Lung (tissue), 12 donors: ENCODE results near the gene FBLN5. TPM values are rescaled to one million over a fixed set of nuclear protein-coding genes. Genes with fewer than 3 reads are reported as not detected.

Source experiments
- ATAC-seq: fragments of 200-7000 bp; cut with Tn5 transposase; one replicate; pipeline ENCODE4 v1.9.1; 2020; ENCODE audit warnings: moderate number of reproducible peaks; ENCODE audit not compliant: insufficient read depth, low FRiP score
- DNase-seq, 3 donors: peaks; one replicate each; pipeline ENCODE4 v3.0.0-alpha.2; 2013 to 2017
- H3K27ac ChIP-seq, 2 donors: one replicate each; pipeline ENCODE4 v1.5.1; 2013; ENCODE audit warnings: mild to moderate bottlenecking in 2 of 2, moderate library complexity in 2 of 2, control low read depth in 1 of 2, inconsistent platforms in 1 of 2, low read depth in 1 of 2, low read length in 1 of 2
- H3K27me3 ChIP-seq, 3 donors: one replicate each; pipeline ENCODE4 v1.5.1; 2013; ENCODE audit warnings: low read length in 2 of 3; ENCODE audit not compliant: control insufficient read depth in 3 of 3, insufficient read depth in 3 of 3
- H3K36me3 ChIP-seq, 4 donors: one replicate each; pipeline ENCODE4 v1.5.1; 2013; ENCODE audit warnings: low read length in 4 of 4, mild to moderate bottlenecking in 1 of 4, moderate library complexity in 1 of 4; ENCODE audit not compliant: control insufficient read depth in 4 of 4, insufficient read depth in 4 of 4
- H3K4me1 ChIP-seq, 5 donors: one replicate each; pipeline ENCODE4 v1.5.1; 2013; ENCODE audit warnings: low read length in 5 of 5, mild to moderate bottlenecking in 2 of 5, moderate library complexity in 1 of 5; ENCODE audit not compliant: control insufficient read depth in 5 of 5, insufficient read depth in 5 of 5
- H3K4me3 ChIP-seq: one replicate; pipeline ENCODE4 v1.5.1; 2013; ENCODE audit warnings: mild to moderate bottlenecking, control low read depth, moderate library complexity
- H3K9ac ChIP-seq, 2 donors: one replicate each; pipeline ENCODE4 v1.5.1; 2013; ENCODE audit warnings: low read length in 2 of 2, control low read depth in 1 of 2; ENCODE audit not compliant: insufficient read depth in 1 of 2
- H3K9me3 ChIP-seq, 4 donors: one replicate each; pipeline ENCODE4 v1.5.1; 2013; ENCODE audit warnings: low read length in 3 of 4, mild to moderate bottlenecking in 1 of 4, moderate library complexity in 1 of 4; ENCODE audit not compliant: control insufficient read depth in 4 of 4, insufficient read depth in 3 of 4
- WGBS, 2 donors: extraction: QIAGEN DNeasy Blood & Tissue Kit; methylation state at CpG; one replicate each; pipeline ENCODE4 v1.1.7; 2013; 5-methylcytosine and 5-hydroxymethylcytosine counted together
- polyA plus RNA-seq, 2 donors: library from polyadenylated mRNA; stranded (reverse); fragments of 200-250 nt; gene quantifications; one replicate each; pipeline ENCODE4 v1.2.1, GENCODE V29; 2013
- total RNA-seq, 2 donors: library from RNA; depleted of rRNA in 1 of 2; stranded (reverse); fragments of >200 nt in 1 of 2; gene quantifications; one replicate each; pipeline ENCODE4 v1.2.1, GENCODE V29; 2014 to 2021
- TF ChIP-seq, protein P1 (sequence below): IDR thresholded peaks from 2 replicates; pipeline ENCODE4 v1.5.1; 2012; ENCODE audit warnings: mild to moderate bottlenecking; ENCODE audit errors: control extremely low read depth, extremely low read depth
- donor health status: control.
- donor health status: control.
- donor health status: Bipolar disorder and iron deficiency.
- donor health status: healthy.
- donor health status: DM: yes; HTN: yes; CAD: no.

Gene FBLN5
- total and polyA plus RNA-seq, 4 donors = 43.1 to 83.0 (median 72.0) TPM

DNA sequence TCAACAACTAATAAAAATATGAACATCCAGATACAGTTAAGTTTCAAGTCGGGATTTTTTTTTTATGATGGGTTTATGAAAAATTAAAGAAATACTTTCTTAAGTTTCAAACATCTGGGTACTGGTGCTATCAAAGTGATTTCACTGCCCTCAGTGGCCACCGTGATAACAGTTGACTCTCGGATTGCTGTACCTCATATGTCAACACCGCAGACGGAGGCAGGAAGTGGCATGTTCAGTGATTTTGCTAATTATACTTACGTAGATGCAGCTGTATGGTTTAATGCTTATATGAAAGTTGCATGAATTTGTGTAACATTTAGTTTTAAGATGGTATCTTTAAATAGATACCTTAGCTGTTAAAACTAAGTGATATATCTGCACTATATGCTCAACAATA lies 20.8 kb upstream of the FBLN5 start:
- H3K27ac ChIP-seq = no peak overlapping the region
- no peaks in the 10 kb centered on the region for H3K27me3 ChIP-seq
- DNase-seq = no peak
- H3K4me3 ChIP-seq = no peak overlapping the region
- no peak for ATAC-seq
- 43 to 64% methylated on average over 6 of the region's 6 CpGs for WGBS, 2 donors
- TF ChIP-seq, protein P1, sequence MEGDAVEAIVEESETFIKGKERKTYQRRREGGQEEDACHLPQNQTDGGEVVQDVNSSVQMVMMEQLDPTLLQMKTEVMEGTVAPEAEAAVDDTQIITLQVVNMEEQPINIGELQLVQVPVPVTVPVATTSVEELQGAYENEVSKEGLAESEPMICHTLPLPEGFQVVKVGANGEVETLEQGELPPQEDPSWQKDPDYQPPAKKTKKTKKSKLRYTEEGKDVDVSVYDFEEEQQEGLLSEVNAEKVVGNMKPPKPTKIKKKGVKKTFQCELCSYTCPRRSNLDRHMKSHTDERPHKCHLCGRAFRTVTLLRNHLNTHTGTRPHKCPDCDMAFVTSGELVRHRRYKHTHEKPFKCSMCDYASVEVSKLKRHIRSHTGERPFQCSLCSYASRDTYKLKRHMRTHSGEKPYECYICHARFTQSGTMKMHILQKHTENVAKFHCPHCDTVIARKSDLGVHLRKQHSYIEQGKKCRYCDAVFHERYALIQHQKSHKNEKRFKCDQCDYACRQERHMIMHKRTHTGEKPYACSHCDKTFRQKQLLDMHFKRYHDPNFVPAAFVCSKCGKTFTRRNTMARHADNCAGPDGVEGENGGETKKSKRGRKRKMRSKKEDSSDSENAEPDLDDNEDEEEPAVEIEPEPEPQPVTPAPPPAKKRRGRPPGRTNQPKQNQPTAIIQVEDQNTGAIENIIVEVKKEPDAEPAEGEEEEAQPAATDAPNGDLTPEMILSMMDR = no peak
- H3K36me3 ChIP-seq = peaks cover 6 to 17% (median 10%) of the 10 kb centered on the region in 4 donors
- no peak overlapping the region for H3K9ac ChIP-seq
- no peaks in the 10 kb centered on the region for H3K9me3 ChIP-seq
- H3K4me1 ChIP-seq = peaks cover 0 to 12% (median 0%) of the 10 kb centered on the region in 5 donors

DNA sequence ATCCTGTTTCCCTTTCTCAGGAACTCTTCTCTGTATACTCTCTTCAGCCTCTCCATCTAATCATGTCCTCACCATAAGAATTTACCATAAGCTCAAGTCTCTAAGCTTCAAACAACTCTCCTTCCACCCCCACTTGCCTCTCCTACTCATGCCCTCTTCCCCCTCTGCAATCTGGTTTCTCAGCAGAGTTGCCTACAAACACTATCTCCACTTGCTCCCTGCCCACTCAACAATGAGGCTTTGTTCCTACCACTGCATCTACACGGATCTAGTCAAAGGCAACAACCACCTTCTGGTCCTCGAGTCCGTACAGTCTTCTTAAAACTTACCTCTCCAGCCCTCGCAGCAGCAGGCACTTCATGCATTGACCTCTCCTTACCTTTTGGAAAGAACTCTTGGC lies 17.2 kb upstream of the FBLN5 start:
- TF ChIP-seq, protein P1 = no peak
- H3K27ac ChIP-seq = no peak overlapping the region
- no peaks in the 10 kb centered on the region for H3K9me3 ChIP-seq
- peaks cover 0 to 18% (median 0%) of the 10 kb centered on the region in 5 donors for H3K4me1 ChIP-seq
- DNase-seq (no peak), ATAC-seq (no peak)
- H3K4me3 ChIP-seq = no peak overlapping the region
- peaks cover 0 to 11% (median 8%) of the 10 kb centered on the region in 4 donors for H3K36me3 ChIP-seq
- no peak overlapping the region for H3K9ac ChIP-seq
- no peaks in the 10 kb centered on the region for H3K27me3 ChIP-seq
- 74 to 87% methylated on average over 4 of the region's 4 CpGs for WGBS, 2 donors

DNA sequence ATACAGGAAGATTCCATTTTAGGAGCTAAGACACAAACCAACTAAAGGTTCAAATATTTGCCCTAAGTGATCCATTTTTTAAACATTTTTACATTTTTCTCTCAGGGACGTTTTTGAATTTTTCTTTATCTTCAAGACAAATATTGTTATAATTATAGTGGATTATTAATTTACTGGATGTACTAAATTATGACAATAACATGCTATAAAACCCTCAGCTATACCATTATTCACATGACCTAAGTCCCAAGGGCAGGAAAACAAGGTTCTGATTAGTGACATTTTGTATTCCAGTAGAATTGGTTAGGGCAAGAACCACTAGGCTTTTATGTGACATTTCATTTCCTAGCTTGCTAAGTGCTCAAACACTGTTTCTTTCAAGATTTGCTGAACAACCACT lies 16.5 kb upstream of the FBLN5 start:
- DNase-seq (no peak), ATAC-seq (no peak)
- H3K9ac ChIP-seq = no peak overlapping the region
- TF ChIP-seq, protein P1 = no peak
- H3K4me3 ChIP-seq = no peak overlapping the region
- peaks cover 0 to 6% (median 4%) of the 10 kb centered on the region in 4 donors for H3K36me3 ChIP-seq
- WGBS, 2 donors = 49 to 72% methylated on average over 1 of the region's 1 CpG
- H3K27me3 ChIP-seq = no peaks in the 10 kb centered on the region
- peaks cover 0 to 18% (median 0%) of the 10 kb centered on the region in 5 donors for H3K4me1 ChIP-seq
- H3K27ac ChIP-seq = no peak overlapping the region
- no peaks in the 10 kb centered on the region for H3K9me3 ChIP-seq

DNA sequence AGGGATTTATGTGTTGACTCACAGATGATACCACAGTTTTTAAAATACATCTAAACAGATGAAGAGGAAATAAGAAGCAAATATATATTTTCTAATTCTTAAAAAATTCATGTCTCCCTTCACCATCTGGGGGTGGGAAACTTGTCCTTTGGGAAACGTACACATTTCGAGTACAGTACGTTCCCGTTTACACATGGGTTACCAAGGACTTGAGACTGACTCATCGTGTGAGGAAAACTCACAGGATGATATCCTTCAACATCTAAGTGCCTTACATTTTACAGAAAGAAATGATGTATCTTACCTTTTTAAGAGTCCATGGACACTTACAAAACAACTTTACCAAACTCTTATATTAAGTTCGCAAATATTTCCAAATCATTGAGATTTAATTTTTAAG lies 16.0 kb upstream of the FBLN5 start:
- H3K36me3 ChIP-seq = peaks cover 0 to 3% (median 2%) of the 10 kb centered on the region in 4 donors
- H3K4me3 ChIP-seq = no peak overlapping the region
- WGBS, 2 donors = 69 to 85% methylated on average over 6 of the region's 6 CpGs
- TF ChIP-seq, protein P1 = no peak
- DNase-seq (no peak), ATAC-seq (no peak)
- H3K4me1 ChIP-seq = peaks cover 0 to 18% (median 0%) of the 10 kb centered on the region in 5 donors
- H3K27ac ChIP-seq = no peak overlapping the region
- no peaks in the 10 kb centered on the region for H3K9me3 ChIP-seq
- H3K27me3 ChIP-seq = no peaks in the 10 kb centered on the region
- no peak overlapping the region for H3K9ac ChIP-seq
